ENCODE measurements around the gene TMEFF2.

Gene TMEFF2

GRCh38 chr2:191931329-191931728 lies 263.4 kb downstream of the TMEFF2 start:
- POLR2A ChIA-PET (ENCODE audit: low non-redundant PET): no interaction called here

GRCh38 chr2:191930205-191930604 lies 264.5 kb downstream of the TMEFF2 start:
- no peak for DNase-seq (ENCODE audit: low spot score)
- TF ChIP-seq, protein P1, sequence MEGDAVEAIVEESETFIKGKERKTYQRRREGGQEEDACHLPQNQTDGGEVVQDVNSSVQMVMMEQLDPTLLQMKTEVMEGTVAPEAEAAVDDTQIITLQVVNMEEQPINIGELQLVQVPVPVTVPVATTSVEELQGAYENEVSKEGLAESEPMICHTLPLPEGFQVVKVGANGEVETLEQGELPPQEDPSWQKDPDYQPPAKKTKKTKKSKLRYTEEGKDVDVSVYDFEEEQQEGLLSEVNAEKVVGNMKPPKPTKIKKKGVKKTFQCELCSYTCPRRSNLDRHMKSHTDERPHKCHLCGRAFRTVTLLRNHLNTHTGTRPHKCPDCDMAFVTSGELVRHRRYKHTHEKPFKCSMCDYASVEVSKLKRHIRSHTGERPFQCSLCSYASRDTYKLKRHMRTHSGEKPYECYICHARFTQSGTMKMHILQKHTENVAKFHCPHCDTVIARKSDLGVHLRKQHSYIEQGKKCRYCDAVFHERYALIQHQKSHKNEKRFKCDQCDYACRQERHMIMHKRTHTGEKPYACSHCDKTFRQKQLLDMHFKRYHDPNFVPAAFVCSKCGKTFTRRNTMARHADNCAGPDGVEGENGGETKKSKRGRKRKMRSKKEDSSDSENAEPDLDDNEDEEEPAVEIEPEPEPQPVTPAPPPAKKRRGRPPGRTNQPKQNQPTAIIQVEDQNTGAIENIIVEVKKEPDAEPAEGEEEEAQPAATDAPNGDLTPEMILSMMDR (conservative IDR thresholded peaks at IDR 0.05; ENCODE audit: low read depth): no peak
- CTCF ChIA-PET: no interaction called here
- POLR2A ChIA-PET (ENCODE audit: low non-redundant PET): interaction anchor here (0.7 kb wide), 1 partner anchor 68 kb away, joined by 3 read pairs; no protein-coding TSS in a partner anchor
- no peak overlapping the region for H3K27ac ChIP-seq

More at GRCh38 chr2:191931329-191931728, 263.4 kb downstream of the TMEFF2 start:
- CTCF ChIA-PET: no interaction called here
- no peak for DNase-seq (ENCODE audit: low spot score)
- H3K27ac ChIP-seq: no peak overlapping the region
- TF ChIP-seq, protein P1 (conservative IDR thresholded peaks at IDR 0.05; ENCODE audit: low read depth): no peak

DNA sequence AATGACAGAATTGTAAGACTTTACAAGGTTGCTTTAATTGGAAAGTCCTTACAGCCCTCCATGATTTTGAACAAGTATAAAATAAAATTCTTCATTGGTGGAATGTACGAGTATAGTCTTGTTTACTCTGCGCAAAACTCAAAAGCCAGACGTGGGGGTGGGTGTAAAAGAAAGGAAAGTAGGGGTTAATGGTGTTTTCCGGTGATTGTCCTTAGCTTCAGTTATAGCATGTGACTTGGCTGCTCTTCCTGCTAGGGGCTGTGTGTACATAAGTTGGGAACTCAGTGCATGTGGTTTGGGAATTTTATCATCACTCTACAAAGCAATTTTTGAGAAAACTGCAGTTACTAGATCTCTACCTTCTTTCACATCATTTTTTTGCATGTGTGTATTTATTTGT lies 265.4 kb downstream of the TMEFF2 start:
- H3K27ac ChIP-seq: no peak overlapping the region
- POLR2A ChIA-PET (ENCODE audit: low non-redundant PET): no interaction called here
- DNase-seq (ENCODE audit: low spot score): no peak
- CTCF ChIA-PET: no interaction called here
- TF ChIP-seq, protein P1 (conservative IDR thresholded peaks at IDR 0.05; ENCODE audit: low read depth): no peak

DNA sequence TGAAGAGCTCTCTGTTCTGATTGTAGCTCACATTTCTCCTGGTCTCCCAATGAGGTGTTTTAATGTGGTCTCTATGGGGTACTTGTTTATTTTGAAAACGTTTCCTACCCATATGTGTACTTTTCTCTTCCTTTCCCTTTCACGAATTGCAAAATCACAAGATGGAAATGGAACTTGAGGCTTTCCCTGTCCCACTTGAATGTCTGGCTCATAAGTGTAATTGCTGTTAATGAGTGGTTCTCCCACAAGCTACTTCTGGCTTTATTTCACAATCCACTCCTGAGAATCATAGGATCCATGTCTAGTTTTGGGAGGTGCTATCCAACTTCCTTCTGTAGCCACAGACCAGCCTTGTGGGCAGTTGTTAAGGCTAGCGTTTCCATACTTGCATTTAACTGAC lies 266.7 kb downstream of the TMEFF2 start:
- CTCF ChIA-PET: no interaction called here
- TF ChIP-seq, protein P1 (conservative IDR thresholded peaks at IDR 0.05; ENCODE audit: low read depth): no peak
- DNase-seq (ENCODE audit: low spot score): no peak
- no peak overlapping the region for H3K27ac ChIP-seq
- POLR2A ChIA-PET (ENCODE audit: low non-redundant PET): no interaction called here

DNA sequence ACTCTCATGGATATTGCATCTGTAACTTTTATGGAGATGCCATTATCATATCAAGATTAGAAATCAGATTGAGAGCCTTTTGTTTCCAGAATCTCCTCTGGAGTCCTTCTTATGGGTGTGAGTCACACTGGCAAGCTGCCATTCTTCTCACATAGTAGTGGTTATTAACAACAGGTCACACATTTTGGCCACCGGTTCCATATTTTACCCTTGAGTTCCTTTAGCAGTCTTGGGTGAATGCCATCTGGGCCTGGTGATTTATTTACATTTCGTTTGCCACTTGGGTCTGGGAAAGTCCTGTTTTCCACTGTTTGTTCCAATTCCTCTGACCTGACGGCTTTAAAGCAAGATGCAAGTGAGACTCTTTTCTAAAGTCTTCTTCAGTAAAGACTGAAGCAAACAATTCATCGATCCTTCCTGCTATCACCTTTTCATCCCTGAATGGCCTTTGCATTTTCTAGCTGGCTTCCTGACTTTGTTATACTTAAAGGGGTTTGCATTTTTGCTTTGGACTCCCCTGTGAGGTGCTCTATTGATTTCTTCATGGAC lies 267.3 kb downstream of the TMEFF2 start:
- CTCF ChIA-PET: no interaction called here
- TF ChIP-seq, protein P1 (conservative IDR thresholded peaks at IDR 0.05; ENCODE audit: low read depth): no peak
- DNase-seq (ENCODE audit: low spot score): peak; percentile 75
- no peak overlapping the region for H3K27ac ChIP-seq
- POLR2A ChIA-PET (ENCODE audit: low non-redundant PET): no interaction called here

DNA sequence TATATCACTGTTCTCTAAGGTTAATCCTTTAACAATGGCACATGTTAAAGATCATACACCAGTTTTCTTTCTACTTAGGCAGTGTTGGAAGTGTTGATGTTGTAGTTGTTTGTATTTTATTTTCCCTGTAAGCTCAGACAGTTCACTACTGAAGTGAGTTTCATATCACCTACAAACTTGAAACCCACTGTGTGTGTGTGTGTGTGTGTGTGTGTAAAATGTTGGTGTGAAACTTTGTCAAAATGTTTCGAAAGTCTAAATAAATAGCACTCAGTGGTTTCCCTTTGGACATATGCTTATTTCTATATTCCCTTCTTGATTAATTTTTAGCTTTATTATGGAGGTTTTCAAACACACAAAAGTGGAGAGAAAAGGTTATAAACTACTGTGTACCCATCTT lies 268.1 kb downstream of the TMEFF2 start:
- TF ChIP-seq, protein P1 (conservative IDR thresholded peaks at IDR 0.05; ENCODE audit: low read depth): no peak
- ChIA-PET POLR2A (ENCODE audit: low non-redundant PET) (no interaction called here), CTCF (no interaction called here)
- no peak for DNase-seq (ENCODE audit: low spot score)
- H3K27ac ChIP-seq: no peak overlapping the region

- TF ChIP-seq, protein P1 (conservative IDR thresholded peaks at IDR 0.05; ENCODE audit: low read depth): no peak
- ChIA-PET CTCF (no interaction called here), POLR2A (ENCODE audit: low non-redundant PET) (no interaction called here)
- DNase-seq (ENCODE audit: low spot score): no peak
- no peak overlapping the region for H3K27ac ChIP-seq
Observed at GRCh38 chr2:191923652-191923997, 271.1 kb downstream of the TMEFF2 start.

Measured in RWPE1 (cell line).